HepG2 (cell line): ENCODE measurements around the gene TMEM63B. TPM values are rescaled to one million over a fixed set of nuclear protein-coding genes. Genes with fewer than 3 reads are reported as not detected.
A peak's percentile ranks its signal among the peaks of the same experiment; 100 is the strongest.

Source experiments
- ATAC-seq: fragments of 200-7000 bp; cut with Tn5 transposase; 3 replicates; pipeline ENCODE4 v1.9.1; 2020; ENCODE audit warnings: mild to moderate bottlenecking, moderate library complexity
- BruUV-seq: library from RNA; stranded (reverse); fragments of 400-500 nt; replicated peaks from 2 replicates; lab custom pipeline; 2021; lab: Mats Ljungman, UMichigan
- CTCF ChIA-PET: fragments of 300-600 bp; formaldehyde crosslinking; extraction: SDS; loops from one replicate; lab custom pipeline; 2021; ENCODE audit warnings: low total read pairs, inconsistent platforms, low intra/inter-chr PET ratio; lab: Yijun Ruan, JAX
- POLR2A ChIA-PET: fragments of 350-600 bp; sonication (Branson Sonifier 250); formaldehyde crosslinking; loops from one replicate; lab custom pipeline; 2020; ENCODE audit warnings: antibody characterized with exemption, inconsistent platforms; lab: Yijun Ruan, JAX
- DNase-seq: peaks from one replicate; pipeline ENCODE4 v3.0.0-alpha.2; 2015; ENCODE audit warnings: low spot score
- FAIRE-seq: peaks from 3 replicates; lab custom pipeline; 2011; peaks lifted over from hg19 to GRCh38; lab: Jason Lieb, UNC
- H2AFZ ChIP-seq: one replicate; pipeline ENCODE4 v1.6.1; 2011; ENCODE audit warnings: low read length, inconsistent platforms
- H3K27ac ChIP-seq: fragments of 300-600 bp; 3 replicates; pipeline ENCODE4 v1.8.0; 2011; ENCODE audit warnings: mixed run types, mild to moderate bottlenecking, mixed read lengths, low read length, inconsistent platforms; ENCODE audit not compliant: insufficient read depth; ENCODE audit errors: extremely low read length
- H3K27me3 ChIP-seq, 2 experiments: fragments of 200-600 bp in 1 of 2; 2 replicates in 1 of 2; 3 replicates in 1 of 2; pipeline versions ENCODE4 v1.6.0 to v1.8.0; 2011; ENCODE audit warnings: low read length in 2 of 2, mild to moderate bottlenecking in 2 of 2, moderate library complexity in 2 of 2, inconsistent platforms in 1 of 2; ENCODE audit not compliant: insufficient read depth in 2 of 2, control insufficient read depth in 1 of 2
- H3K36me3 ChIP-seq, 2 experiments: fragments of 200-600 bp in 1 of 2; replicated peaks in 1 of 2; 2 replicates in 1 of 2; 3 replicates in 1 of 2; pipeline versions ENCODE4 v1.5.1 to v1.8.0; 2011; ENCODE audit warnings: low read length in 2 of 2, inconsistent platforms in 1 of 2; ENCODE audit not compliant: insufficient read depth in 2 of 2, control insufficient read depth in 1 of 2
- H3K4me1 ChIP-seq: 2 replicates; pipeline ENCODE4 v1.5.1; 2012; ENCODE audit warnings: low read length, inconsistent platforms; ENCODE audit not compliant: insufficient read depth
- H3K4me2 ChIP-seq: 2 replicates; pipeline ENCODE4 v1.6.0; 2011; ENCODE audit warnings: low read depth, low read length, inconsistent platforms
- H3K4me3 ChIP-seq, 3 experiments: fragments of 200-600 bp in 1 of 3; sonication (generic), shearing (Covaris generic) in 1 of 3; replicated peaks in 1 of 3; 2 replicates each; pipeline ENCODE4 v1.5.1; 2011 to 2016; ENCODE audit warnings: low read length in 3 of 3, inconsistent platforms in 2 of 3, low read depth in 2 of 3, mild to moderate bottlenecking in 2 of 3, control low read depth in 1 of 3, mixed read lengths in 1 of 3; ENCODE audit not compliant: insufficient read depth in 1 of 3
- H3K79me2 ChIP-seq: one replicate; pipeline ENCODE4 v1.6.1; 2011; ENCODE audit warnings: low read length, inconsistent platforms; ENCODE audit not compliant: insufficient read depth
- H3K9ac ChIP-seq: 2 replicates; pipeline ENCODE4 v1.6.0; 2011; ENCODE audit warnings: mild to moderate bottlenecking, low read depth, low read length, inconsistent platforms; ENCODE audit not compliant: insufficient read depth
- H3K9me3 ChIP-seq: 2 replicates; pipeline ENCODE4 v1.5.1; 2012; ENCODE audit warnings: mild to moderate bottlenecking, low read length
- H4K20me1 ChIP-seq: 2 replicates; pipeline ENCODE4 v1.6.0; 2011; ENCODE audit warnings: inconsistent platforms, mild to moderate bottlenecking, low read length, moderate library complexity; ENCODE audit not compliant: insufficient read depth
- ATF1 ChIP-seq: IDR thresholded peaks from 2 replicates; pipeline ENCODE4 v1.6.1; 2016; ENCODE audit warnings: mild to moderate bottlenecking, control low read depth
- CREB1 ChIP-seq, 2 experiments: fragments of 450-650 bp in 1 of 2; IDR thresholded peaks; 2 replicates each; pipeline ENCODE4 v1.6.1; 2016 to 2017; ENCODE audit warnings: control low read depth in 1 of 2, mild to moderate bottlenecking in 1 of 2, missing compliant biosample characterization in 1 of 2, missing genetic modification characterization in 1 of 2
- ELF3 ChIP-seq: IDR thresholded peaks from 2 replicates; pipeline ENCODE4 v1.6.1; 2016; ENCODE audit warnings: missing genetic modification reagents, missing compliant biosample characterization
- ERF ChIP-seq: IDR thresholded peaks from 2 replicates; pipeline ENCODE4 v1.6.1; 2018; ENCODE audit warnings: missing biosample characterization, missing genetic modification reagents
- FOXO1 ChIP-seq: sonication (generic); formaldehyde crosslinking; IDR thresholded peaks from 2 replicates; pipeline ENCODE4 v1.4.0; 2020; ENCODE audit warnings: missing genetic modification reagents
- GATAD2A ChIP-seq: IDR thresholded peaks from 2 replicates; pipeline ENCODE4 v1.6.1; 2016
- HCFC1 ChIP-seq: fragments of 150-350 bp; IDR thresholded peaks from 2 replicates; pipeline ENCODE4 v1.6.1; 2014; ENCODE audit warnings: low read depth, low read length
- IKZF4 ChIP-seq: sonication (generic); formaldehyde crosslinking; IDR thresholded peaks from 2 replicates; pipeline ENCODE4 v1.5.1; 2020; ENCODE audit warnings: borderline replicate concordance, mild to moderate bottlenecking, low read depth, missing genetic modification reagents; ENCODE audit errors: not compliant biosample characterization
- MAFG ChIP-seq: sonication (generic); formaldehyde crosslinking; IDR thresholded peaks from 2 replicates; pipeline ENCODE4 v1.5.1; 2020; ENCODE audit warnings: mild to moderate bottlenecking, missing genetic modification reagents
- MEIS2 ChIP-seq: sonication (generic); formaldehyde crosslinking; IDR thresholded peaks from 2 replicates; pipeline ENCODE4 v1.9.0; 2021; ENCODE audit warnings: mild to moderate bottlenecking, missing genetic modification reagents
- NFE2 ChIP-seq: sonication (generic); formaldehyde crosslinking; IDR thresholded peaks from 2 replicates; pipeline ENCODE4 v1.4.0; 2020; ENCODE audit warnings: missing genetic modification reagents
- PHF21A ChIP-seq: sonication (generic); formaldehyde crosslinking; IDR thresholded peaks from 2 replicates; pipeline ENCODE4 v1.5.0; 2020; ENCODE audit warnings: mild to moderate bottlenecking, missing genetic modification reagents
- RBFOX2 ChIP-seq: fragments of 200-400 bp; formaldehyde crosslinking; IDR thresholded peaks from 2 replicates; pipeline ENCODE4 v1.6.1; 2017; ENCODE audit warnings: low read depth, mild to moderate bottlenecking, low read length
- RORA ChIP-seq: sonication (generic); formaldehyde crosslinking; IDR thresholded peaks from 2 replicates; pipeline ENCODE4 v1.5.0; 2020; ENCODE audit warnings: mild to moderate bottlenecking, missing genetic modification reagents, moderate library complexity
- SAP130 ChIP-seq: IDR thresholded peaks from 2 replicates; pipeline ENCODE4 v1.6.1; 2016; ENCODE audit warnings: low read depth
- SCMH1 ChIP-seq: sonication (generic); formaldehyde crosslinking; IDR thresholded peaks from 2 replicates; pipeline ENCODE4 v1.9.0; 2021; ENCODE audit warnings: missing genetic modification reagents, mild to moderate bottlenecking, borderline replicate concordance
- SSRP1 ChIP-seq: IDR thresholded peaks from 2 replicates; pipeline ENCODE4 v1.6.1; 2016; ENCODE audit warnings: control low read depth
- XBP1 ChIP-seq: sonication (generic); formaldehyde crosslinking; IDR thresholded peaks from 2 replicates; pipeline ENCODE4 v1.5.0; 2020; ENCODE audit warnings: missing genetic modification reagents
- ZC3H4 ChIP-seq: sonication (generic); formaldehyde crosslinking; IDR thresholded peaks from 2 replicates; pipeline ENCODE4 v1.4.0; 2020; ENCODE audit warnings: missing genetic modification reagents, borderline replicate concordance
- ZFAT ChIP-seq: sonication (generic); formaldehyde crosslinking; conservative IDR thresholded peaks from 2 replicates; pipeline ENCODE4 v1.8.1; 2023; ENCODE audit warnings: missing genetic modification reagents, inconsistent platforms
- ZFP62 ChIP-seq: sonication (generic); formaldehyde crosslinking; IDR thresholded peaks from 2 replicates; pipeline ENCODE4 v1.4.0; 2020; ENCODE audit warnings: missing genetic modification reagents
- ZIK1 ChIP-seq: sonication (generic); formaldehyde crosslinking; IDR thresholded peaks from 2 replicates; pipeline ENCODE4 v1.5.0; 2020; ENCODE audit warnings: mild to moderate bottlenecking, low read depth, missing genetic modification reagents, borderline replicate concordance
- ZNF143 ChIP-seq: sonication (generic); formaldehyde crosslinking; IDR thresholded peaks from 2 replicates; pipeline ENCODE4 v1.4.0; 2020; ENCODE audit warnings: missing genetic modification reagents
- ZNF562 ChIP-seq: sonication (generic); formaldehyde crosslinking; IDR thresholded peaks from 2 replicates; pipeline ENCODE4 v1.8.0; 2022; ENCODE audit warnings: missing genetic modification reagents, borderline replicate concordance
- ZNF709 ChIP-seq: sonication (generic); formaldehyde crosslinking; IDR thresholded peaks from 2 replicates; pipeline ENCODE4 v1.5.0; 2020; ENCODE audit warnings: mild to moderate bottlenecking, missing genetic modification reagents
- ZNF780A ChIP-seq: sonication (generic); formaldehyde crosslinking; IDR thresholded peaks from 2 replicates; pipeline ENCODE4 v1.8.0; 2022; ENCODE audit warnings: mild to moderate bottlenecking, missing genetic modification reagents, moderate library complexity
- ZZZ3 ChIP-seq: sonication (generic); formaldehyde crosslinking; IDR thresholded peaks from 2 replicates; pipeline ENCODE4 v1.4.0; 2020; ENCODE audit warnings: missing genetic modification reagents, mild to moderate bottlenecking, borderline replicate concordance
- WGBS: methylation state at CpG from one replicate; pipeline ENCODE4 v1.1.6; 2017; ENCODE audit warnings: low lambda C conversion rate; 5-methylcytosine and 5-hydroxymethylcytosine counted together
- in situ Hi-C: cut with HindIII; loops from 2 replicates; pipeline ENCODE4 v1.10.0; 2017; ENCODE audit warnings: low pct_unique_long_range_greater_than_20kb; ENCODE audit not compliant: extremely low pct_ligation_motif_present
- intact Hi-C: fragments of 100-400 bp; cut with micrococcal nuclease; formaldehyde crosslinking; loops from one replicate; pipeline ENCODE4 v1.10.0; 2022; ENCODE audit not compliant: unreplicated experiment
- polyA plus RNA-seq, 8 experiments: library from polyadenylated mRNA; depleted of rRNA in 3 of 8; stranded (reverse) in 7 of 8; unstranded in 1 of 8; fragments of >200 nt; fragmentation: Illumina TruSeq in 4 of 8; extraction: Trizol in 4 of 8; gene quantifications; 2 replicates each; pipeline versions ENCODE4 v1.2.1 to v1.2.3, GENCODE V29; 2011 to 2016; ENCODE audit warnings: low read depth in 4 of 8, missing spikeins in 1 of 8, mixed read lengths in 1 of 8; ENCODE audit not compliant: insufficient read depth in 1 of 8
- total RNA-seq, 5 experiments: library from RNA; depleted of rRNA; stranded (reverse); fragments of >200 nt; fragmentation: Illumina TruSeq; extraction: Trizol; gene quantifications; 2 replicates each; pipeline ENCODE4 v1.2.3, GENCODE V29; 2016; ENCODE audit warnings: low read depth in 1 of 5
- TF ChIP-seq, protein P1 (sequence below): sonication (generic); formaldehyde crosslinking; IDR thresholded peaks from 2 replicates; pipeline ENCODE4 v1.8.0; 2022; ENCODE audit warnings: missing genetic modification reagents, mild to moderate bottlenecking, borderline replicate concordance

Gene TMEM63B
- total and polyA plus RNA-seq, 2 of the 13 experiments (the other 11 are each of a cell fraction or from before 2014, with no cell fraction given): 27.4 to 75.8 TPM

DNA sequence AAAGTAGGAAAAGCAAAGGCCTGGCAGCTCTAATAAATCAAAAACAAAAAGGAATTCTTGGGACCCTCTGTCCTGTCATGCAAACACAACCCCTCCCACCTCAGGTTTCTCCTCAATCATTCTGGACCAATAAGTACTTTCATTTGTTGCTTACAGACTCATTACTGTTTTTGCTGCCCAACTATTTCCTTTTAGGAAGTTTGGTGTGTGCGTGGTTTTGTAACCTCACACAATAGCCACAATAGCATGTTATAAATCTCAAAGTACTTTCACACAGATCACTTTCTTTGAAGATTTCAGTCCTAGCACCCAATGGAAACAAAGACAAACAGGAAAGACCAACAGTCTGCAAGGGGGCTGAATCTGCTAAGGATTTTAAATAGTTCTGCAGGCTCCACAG lies 4.6 kb upstream of the TMEM63B start:
- H3K9ac ChIP-seq: peak overlapping the region; percentile 94
- TF ChIP-seq ZNF709 (CRISPR knock-in tag) (no peak), SAP130 (CRISPR knock-in tag) (peak; percentile 38; the same call in 1 of the 2 replicates), ELF3 (CRISPR knock-in tag) (peak; percentile 68), IKZF4 (no peak), ZFP62 (CRISPR knock-in tag) (no peak), ZFAT (CRISPR knock-in tag) (no peak), ZNF143 (CRISPR knock-in tag) (no peak), ZZZ3 (CRISPR knock-in tag) (no peak), PHF21A (CRISPR knock-in tag) (no peak), HCFC1 (no peak), ZIK1 (CRISPR knock-in tag) (no peak), FOXO1 (CRISPR knock-in tag) (no peak), MEIS2 (no peak), GATAD2A (CRISPR knock-in tag) (peak; percentile 11; the same call in 1 of the 2 replicates), MAFG (CRISPR knock-in tag) (no peak), CREB1 (IDR thresholded peaks at IDR 0.05) (no peak), CREB1 (CRISPR knock-in tag; IDR thresholded peaks at IDR 0.05) (no peak), ZC3H4 (CRISPR knock-in tag) (no peak), ZNF562 (no peak), ERF (CRISPR knock-in tag) (no peak), ATF1 (no peak), ZNF780A (no peak), SCMH1 (no peak), RORA (CRISPR knock-in tag) (no peak), XBP1 (CRISPR knock-in tag) (no peak), RBFOX2 (no peak; the same call in 1 of the 2 replicates), NFE2 (no peak), SSRP1 (CRISPR knock-in tag) (no peak)
- TF ChIP-seq, protein P1, sequence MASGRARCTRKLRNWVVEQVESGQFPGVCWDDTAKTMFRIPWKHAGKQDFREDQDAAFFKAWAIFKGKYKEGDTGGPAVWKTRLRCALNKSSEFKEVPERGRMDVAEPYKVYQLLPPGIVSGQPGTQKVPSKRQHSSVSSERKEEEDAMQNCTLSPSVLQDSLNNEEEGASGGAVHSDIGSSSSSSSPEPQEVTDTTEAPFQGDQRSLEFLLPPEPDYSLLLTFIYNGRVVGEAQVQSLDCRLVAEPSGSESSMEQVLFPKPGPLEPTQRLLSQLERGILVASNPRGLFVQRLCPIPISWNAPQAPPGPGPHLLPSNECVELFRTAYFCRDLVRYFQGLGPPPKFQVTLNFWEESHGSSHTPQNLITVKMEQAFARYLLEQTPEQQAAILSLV: no peak

More for the DNA sequence above, 4.6 kb upstream of the TMEM63B start:
- in situ Hi-C loops: no loop called here
- peak overlapping the region in 2 of 3 experiments; percentile 25; a peak in 1 of 6 replicates for H3K4me3 ChIP-seq
- no peaks in the 10 kb centered on the region for H3K9me3 ChIP-seq
- H4K20me1 ChIP-seq: peaks cover 66% of the 10 kb centered on the region
- ChIA-PET POLR2A (interaction anchor here (1.2 to 3.6 kb wide), 4 partner anchors 9 to 124 kb away, joined by 3 to 23 read pairs (median 10); partner anchors contain the start of gene HSP90AB1), CTCF (no interaction called here)
- intact Hi-C loops: no loop called here
- ATAC-seq (no peak), DNase-seq (peak; percentile 25), FAIRE-seq (no peak)
- no peak overlapping the region for H2AFZ ChIP-seq
- H3K36me3 ChIP-seq: peaks cover 0 to 7% of the 10 kb centered on the region in 2 experiments; a peak in 1 of 5 replicates
- 72% methylated on average over 1 of the region's 1 CpG for WGBS
- H3K4me1 ChIP-seq: peaks cover 85% of the 10 kb centered on the region
- H3K27me3 ChIP-seq: no peaks in the 10 kb centered on the region; a peak in 1 of 5 replicates
- BruUV-seq: no TSS peak
- peak overlapping the region; percentile 91 for H3K4me2 ChIP-seq
- H3K79me2 ChIP-seq: peaks cover 96% of the 10 kb centered on the region
- H3K27ac ChIP-seq: peak overlapping the region; percentile 43
